Breast epithelium (tissue), 3 donors: ENCODE data around the gene RGR.

Source experiments
- POLR2A ChIP-seq: fragments of 450-650 bp; IDR thresholded peaks from one replicate; pipeline ENCODE4 v1.6.1; 2016; ENCODE audit warnings: antibody characterized with exemption, mild to moderate bottlenecking, moderate library complexity
- POLR2AphosphoS5 ChIP-seq, 3 donors: sonication (generic); formaldehyde crosslinking; IDR thresholded peaks; one replicate each; pipeline ENCODE4 v1.6.1; 2017; ENCODE audit warnings: antibody characterized with exemption in 3 of 3
- TF ChIP-seq, protein P1 (sequence below), 3 donors: fragments of 450-650 bp; IDR thresholded peaks; one replicate each; pipeline ENCODE4 v1.5.1; 2016 to 2017; ENCODE audit warnings: antibody characterized with exemption in 3 of 3, mild to moderate bottlenecking in 3 of 3, moderate library complexity in 3 of 3

DNA sequence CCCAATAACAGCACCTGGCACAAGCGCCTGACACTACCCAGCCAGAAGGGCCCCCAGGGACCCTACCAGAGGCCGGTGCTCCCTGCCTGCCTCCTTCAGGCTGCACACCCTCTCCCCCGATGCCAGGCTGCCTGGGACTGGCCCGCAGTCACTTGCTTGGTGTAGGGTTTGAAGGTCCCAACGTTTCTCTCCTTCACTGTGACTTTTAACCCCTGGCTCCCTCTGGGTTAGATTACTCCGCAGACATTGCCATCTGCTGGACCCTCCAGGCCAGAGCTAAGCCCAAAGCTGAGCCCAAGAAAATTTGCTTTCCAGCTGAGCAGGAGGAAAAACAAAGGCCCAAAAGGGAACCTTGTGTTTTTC lies 43.6 kb upstream of the RGR start:
- TF ChIP-seq, protein P1, sequence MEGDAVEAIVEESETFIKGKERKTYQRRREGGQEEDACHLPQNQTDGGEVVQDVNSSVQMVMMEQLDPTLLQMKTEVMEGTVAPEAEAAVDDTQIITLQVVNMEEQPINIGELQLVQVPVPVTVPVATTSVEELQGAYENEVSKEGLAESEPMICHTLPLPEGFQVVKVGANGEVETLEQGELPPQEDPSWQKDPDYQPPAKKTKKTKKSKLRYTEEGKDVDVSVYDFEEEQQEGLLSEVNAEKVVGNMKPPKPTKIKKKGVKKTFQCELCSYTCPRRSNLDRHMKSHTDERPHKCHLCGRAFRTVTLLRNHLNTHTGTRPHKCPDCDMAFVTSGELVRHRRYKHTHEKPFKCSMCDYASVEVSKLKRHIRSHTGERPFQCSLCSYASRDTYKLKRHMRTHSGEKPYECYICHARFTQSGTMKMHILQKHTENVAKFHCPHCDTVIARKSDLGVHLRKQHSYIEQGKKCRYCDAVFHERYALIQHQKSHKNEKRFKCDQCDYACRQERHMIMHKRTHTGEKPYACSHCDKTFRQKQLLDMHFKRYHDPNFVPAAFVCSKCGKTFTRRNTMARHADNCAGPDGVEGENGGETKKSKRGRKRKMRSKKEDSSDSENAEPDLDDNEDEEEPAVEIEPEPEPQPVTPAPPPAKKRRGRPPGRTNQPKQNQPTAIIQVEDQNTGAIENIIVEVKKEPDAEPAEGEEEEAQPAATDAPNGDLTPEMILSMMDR (IDR thresholded peaks at IDR 0.05) = no peak
- TF ChIP-seq POLR2A = no peak
- TF ChIP-seq POLR2AphosphoS5 (IDR thresholded peaks at IDR 0.05) = no peak
